ENCODE data around the gene JAML. TPM values are rescaled to one million over a fixed set of nuclear protein-coding genes. Genes with fewer than 3 reads are reported as not detected.

Gene JAML
- total and polyA plus RNA-seq, 2 of the 8 experiments (the other 6 are each of a cell fraction or from before 2014, with no cell fraction given): 0.12 to 0.58 TPM

DNA sequence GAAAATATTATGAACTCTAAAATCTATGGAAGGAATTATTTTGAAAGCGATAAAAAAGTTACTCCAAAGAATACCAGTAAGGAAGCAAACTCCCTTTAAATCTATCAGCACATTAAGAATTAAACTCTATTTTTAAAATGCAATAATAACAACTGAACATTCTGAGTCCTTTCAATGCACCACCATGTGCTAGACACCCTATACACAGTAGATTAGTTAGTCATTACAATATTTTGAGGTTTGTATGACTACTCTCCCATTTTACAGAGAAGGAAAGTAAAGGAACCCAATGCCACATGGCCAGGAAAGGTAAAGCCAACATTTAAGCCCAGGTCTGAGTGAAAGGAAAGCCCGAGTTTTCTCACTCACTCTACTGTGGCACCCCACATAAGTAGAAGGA is 17.7 kb downstream of the JAML start:
- CTCF ChIA-PET (ENCODE audit: partially characterized antibody): interaction anchor here (5.9 kb wide), 1 partner anchor 8 kb away, joined by 38 read pairs; no protein-coding TSS in a partner anchor
- TF ChIP-seq CHD1 (IDR thresholded peaks at IDR 0.05; ENCODE audit: low read depth, low read length) (no peak), CBX8 (IDR thresholded peaks at IDR 0.05; ENCODE audit: borderline replicate concordance, low read depth, low read length) (no peak), EZH2 (IDR thresholded peaks at IDR 0.05; ENCODE audit: low read depth, low read length, severe bottlenecking) (no peak), BACH1 (IDR thresholded peaks at IDR 0.05; ENCODE audit: low read length) (no peak), POU5F1 (IDR thresholded peaks at IDR 0.05; ENCODE audit: low read depth, low read length) (no peak), TEAD4 (IDR thresholded peaks at IDR 0.05; ENCODE audit: low read depth, low read length) (no peak), POLR2AphosphoS5 (IDR thresholded peaks at IDR 0.05; ENCODE audit: low read depth, low read length) (no peak), PHF8 (conservative IDR thresholded peaks at IDR 0.05; ENCODE audit: low read depth, low read length) (no peak), RFX5 (IDR thresholded peaks at IDR 0.05; ENCODE audit: borderline replicate concordance, low read depth, low read length) (no peak), CEBPB (IDR thresholded peaks at IDR 0.05; ENCODE audit: low read depth, low read length) (no peak), NANOG (IDR thresholded peaks at IDR 0.05; ENCODE audit: insufficient read depth, low read depth, low read length, poor library complexity, severe bottlenecking) (no peak), ZNF274 (IDR thresholded peaks at IDR 0.05; ENCODE audit: borderline replicate concordance, extremely low read depth, low read length) (no peak), BCL11A (IDR thresholded peaks at IDR 0.05; ENCODE audit: low read depth in 2 of 2, low read length in 2 of 2) (no peak), TAF7 (optimal IDR thresholded peaks at IDR 0.05; ENCODE audit: borderline replicate concordance, low read depth, low read length) (no peak), KDM4A (IDR thresholded peaks at IDR 0.05; ENCODE audit: low read depth, low read length, severe bottlenecking) (no peak)

More for the DNA sequence above, 17.7 kb downstream of the JAML start:
- no peak overlapping the region for H4K8ac ChIP-seq (ENCODE audit: extremely low read depth, insufficient read depth, low read length)
- no peak overlapping the region for H2AK5ac ChIP-seq (ENCODE audit: low read depth, low read length)
- H3K36me3 ChIP-seq (ENCODE audit: control insufficient read depth in 2 of 4, insufficient read depth in 4 of 4, low read length in 3 of 4): no peaks in the 10 kb centered on the region
- no peak overlapping the region for H2BK5ac ChIP-seq (ENCODE audit: low read depth, low read length)
- no peak overlapping the region for H2BK20ac ChIP-seq (ENCODE audit: low read length)
- FAIRE-seq (no peak), DNase-seq (ENCODE audit: low read depth in 1 of 2, low spot score in 2 of 2) (no peak)
- no peak overlapping the region for H2BK15ac ChIP-seq (ENCODE audit: low read length)
- WGBS, 2 experiments (ENCODE audit: extremely low coverage in 1 of 2, insufficient coverage in 1 of 2, insufficient read length in 1 of 2, insufficient replicate concordance in 2 of 2, low coverage in 1 of 2, low lambda C conversion rate in 2 of 2, missing lambda C conversion rate in 1 of 2): 93% methylated on average over 2 of the region's 2 CpGs; no CpG with 5 or more reads in 1 of the 2 experiments
- H3K23me2 ChIP-seq (ENCODE audit: low read depth, low read length): 0 out of 2 replicates have a peak, but pooled peaks cover 2% of the 10 kb centered on the region
- H2AFZ ChIP-seq (ENCODE audit: low read length): no peak overlapping the region
- H3K27me3 ChIP-seq (replicated peaks in 1 of 4; ENCODE audit: control insufficient read depth in 3 of 4, extremely low read depth in 1 of 4, insufficient read depth in 3 of 4, low read length in 3 of 4): peaks cover 0 to 2% (median under 1%) of the 10 kb centered on the region in 4 experiments; a peak in 2 of 7 replicates
- H3K79me1 ChIP-seq (ENCODE audit: low read depth, low read length): no peaks in the 10 kb centered on the region
- no peak overlapping the region for H2BK12ac ChIP-seq (ENCODE audit: low read depth, low read length)
- H3K4me1 ChIP-seq (replicated peaks in 1 of 4; ENCODE audit: control insufficient read depth in 3 of 4, insufficient read depth in 4 of 4, low read length in 3 of 4): peaks cover 5 to 14% (median 13%) of the 10 kb centered on the region in 4 experiments; a peak in 6 of 7 replicates
- H4K5ac ChIP-seq (ENCODE audit: insufficient read length, low read depth, low read length): no peak overlapping the region
- H4K91ac ChIP-seq (replicated peaks; ENCODE audit: insufficient read length, low read length): no peak overlapping the region
- H3K27ac ChIP-seq (ENCODE audit: low read depth, low read length): no peak overlapping the region
- no peak overlapping the region for H3K23ac ChIP-seq (ENCODE audit: insufficient read length)
- no peak overlapping the region for H3K4ac ChIP-seq (replicated peaks; ENCODE audit: insufficient read length, low read depth, low read length)
- no peak overlapping the region for H3K14ac ChIP-seq (ENCODE audit: insufficient read length)
- no peak overlapping the region for H2BK120ac ChIP-seq (replicated peaks; ENCODE audit: low read depth, low read length)
- POLR2A ChIA-PET (ENCODE audit: partially characterized antibody): interaction anchor here (1.2 kb wide), 1 partner anchor 9 kb away, joined by 3 read pairs; no protein-coding TSS in a partner anchor
- no peak overlapping the region for H3K9ac ChIP-seq (replicated peaks in 1 of 4; ENCODE audit: extremely low read depth in 1 of 4, low read depth in 3 of 4, low read length in 3 of 4)
- no peaks in the 10 kb centered on the region for H3K9me3 ChIP-seq (ENCODE audit: insufficient read depth in 2 of 2, low read depth in 1 of 2, low read length in 1 of 2)
- H3K4me3 ChIP-seq (ENCODE audit: extremely low read depth in 1 of 4, insufficient read depth in 2 of 4, low read depth in 3 of 4, low read length in 4 of 4): no peak overlapping the region
- no peaks in the 10 kb centered on the region for H4K20me1 ChIP-seq (replicated peaks in 1 of 2; ENCODE audit: control insufficient read depth in 1 of 2, insufficient read depth in 2 of 2, low read length in 2 of 2)
- no peaks in the 10 kb centered on the region for H3K79me2 ChIP-seq (ENCODE audit: control insufficient read depth in 1 of 2, insufficient read depth in 2 of 2, low read length in 2 of 2)
- no peak overlapping the region for H3K18ac ChIP-seq (ENCODE audit: extremely low read depth, low read length)
- no peak overlapping the region for H3K4me2 ChIP-seq (ENCODE audit: insufficient read depth in 1 of 2, low read depth in 2 of 2, low read length in 2 of 2)
- no peak overlapping the region for H3K56ac ChIP-seq (replicated peaks; ENCODE audit: insufficient read length, low read depth, low read length)

All from H1 (cell line).